H1 (cell line): ENCODE measurements around the gene ARHGDIG. TPM values are rescaled to one million over a fixed set of nuclear protein-coding genes. Genes with fewer than 3 reads are reported as not detected.

Experiments used
- CHD7 ChIP-seq: fragments of 300-600 bp; sonication (generic); IDR thresholded peaks from 2 replicates; pipeline ENCODE4 v1.7.1; 2012; ENCODE audit warnings: low read length, moderate library complexity, mild to moderate bottlenecking, inconsistent platforms; ENCODE audit not compliant: insufficient replicate concordance
- CREB1 ChIP-seq: IDR thresholded peaks from 2 replicates; pipeline ENCODE4 v1.6.1; 2012; ENCODE audit warnings: inconsistent platforms
- KDM4A ChIP-seq: IDR thresholded peaks from one replicate; pipeline ENCODE4 v1.7.1; 2012; ENCODE audit warnings: low read depth, mild to moderate bottlenecking, moderate library complexity, low read length, inconsistent platforms; ENCODE audit not compliant: severe bottlenecking
- RAD21 ChIP-seq, 2 experiments: IDR thresholded peaks in 1 of 2; conservative IDR thresholded peaks in 1 of 2; 2 replicates each; pipeline ENCODE4 v1.6.1; 2011; ENCODE audit warnings: low read depth in 2 of 2, low read length in 2 of 2, improper control_type of control experiment in 1 of 2, inconsistent platforms in 1 of 2, mild to moderate bottlenecking in 1 of 2, moderate library complexity in 1 of 2
- RBBP5 ChIP-seq: IDR thresholded peaks from 2 replicates; pipeline ENCODE4 v1.7.1; 2012; ENCODE audit warnings: low read depth, mild to moderate bottlenecking, inconsistent platforms, low read length, moderate library complexity, borderline replicate concordance
- polyA plus RNA-seq, 7 experiments: library from polyadenylated mRNA; depleted of rRNA in 3 of 7; stranded (reverse) in 5 of 7; unstranded in 2 of 7; fragments of >200 nt in 5 of 7; fragments of 200-250 nt in 2 of 7; gene quantifications; 1 replicate in 5 of 7; 2 replicates in 1 of 7; 4 replicates in 1 of 7; pipeline versions ENCODE4 v1.2.1 to v1.2.3, GENCODE V29; 2011 to 2013; ENCODE audit warnings: missing spikeins in 2 of 7, mixed read lengths in 2 of 7
- total RNA-seq: library from RNA; stranded (reverse); fragmentation: NEBNext Ultra II Directional; extraction: Animal tissue kit (Norgen Biotek cat#: 25700); gene quantifications from 2 replicates; pipeline ENCODE4 v1.2.1, GENCODE V29; 2021

The ARHGDIG gene
- total and polyA plus RNA-seq, 2 of the 8 experiments (the other 6 are each of a cell fraction or from before 2014, with no cell fraction given), result 1.2 to 2.9 TPM

- TF ChIP-seq RBBP5 (no peak), RAD21 (IDR thresholded peaks at IDR 0.05 in 1 of 2, conservative IDR thresholded peaks at IDR 0.05 in 1 of 2; ENCODE audit: low read depth in 2 of 2, low read length in 2 of 2) (no peak), CREB1 (no peak), KDM4A (no peak), CHD7 (no peak)
Observed at GRCh38 chr16:253833-254232, 26.6 kb upstream of the ARHGDIG start (continued).
